Adipocyte (in vitro differentiated cells): ENCODE measurements around the gene RANBP17.
"Not testable (repeated sequence)": the region's sequence is repeated elsewhere in the genome, so short reads cannot be mapped to it uniquely, and the experiment has no call there.

Experiments
- DNase-seq: peaks from one replicate; pipeline ENCODE4 v3.0.0-alpha.2; 2015; ENCODE audit warnings: low read depth
- H3K27me3 ChIP-seq: replicated peaks from 2 replicates; pipeline ENCODE4 v1.7.0; 2013; ENCODE audit warnings: mild to moderate bottlenecking, low read length, moderate library complexity; ENCODE audit not compliant: control insufficient read depth, insufficient read depth
- H3K36me3 ChIP-seq: 2 replicates; pipeline ENCODE4 v1.7.0; 2013; ENCODE audit warnings: low read length, mild to moderate bottlenecking, moderate library complexity; ENCODE audit not compliant: control insufficient read depth, insufficient read depth, severe bottlenecking
- H3K4me1 ChIP-seq: 2 replicates; pipeline ENCODE4 v1.7.0; 2013; ENCODE audit warnings: mild to moderate bottlenecking, low read length, moderate library complexity; ENCODE audit not compliant: control insufficient read depth, insufficient read depth
- H3K4me3 ChIP-seq: 2 replicates; pipeline ENCODE4 v1.7.0; 2013; ENCODE audit warnings: mild to moderate bottlenecking, low read length, moderate library complexity
- H3K9ac ChIP-seq: 2 replicates; pipeline ENCODE4 v1.7.0; 2013; ENCODE audit warnings: mild to moderate bottlenecking, low read length, moderate library complexity
- H3K9me3 ChIP-seq: 2 replicates; pipeline ENCODE4 v1.7.0; 2013; ENCODE audit warnings: mild to moderate bottlenecking, low read length, moderate library complexity; ENCODE audit not compliant: control insufficient read depth

RANBP17 gene

DNA sequence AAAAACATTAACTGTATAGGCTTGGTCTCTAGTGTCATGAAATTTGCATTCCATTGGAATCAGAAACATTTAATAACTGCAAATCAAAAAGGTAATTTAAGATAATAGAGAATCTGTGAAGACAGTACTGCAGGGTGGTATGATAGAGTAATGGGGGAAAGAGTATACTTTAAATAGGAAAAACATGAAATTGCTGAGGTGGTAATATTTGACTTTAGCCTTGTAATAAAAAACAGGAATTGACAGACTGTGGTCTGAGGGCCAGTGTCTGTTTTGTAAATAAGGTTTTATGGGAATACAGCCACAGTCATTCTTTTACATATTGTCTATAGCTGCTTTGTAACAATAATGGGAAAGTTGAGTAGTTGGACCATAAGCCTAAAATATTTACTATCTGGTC, 162.3 kb downstream of the RANBP17 start:
- Histone ChIP-seq H3K4me1 (no peaks in the 10 kb centered on the region), H3K27me3 (no peaks in the 10 kb centered on the region), H3K4me3 (no peak overlapping the region), H3K9me3 (peaks cover 31% of the 10 kb centered on the region), H3K9ac (no peak overlapping the region), H3K36me3 (no peaks in the 10 kb centered on the region)
- DNase-seq: no peak

DNA sequence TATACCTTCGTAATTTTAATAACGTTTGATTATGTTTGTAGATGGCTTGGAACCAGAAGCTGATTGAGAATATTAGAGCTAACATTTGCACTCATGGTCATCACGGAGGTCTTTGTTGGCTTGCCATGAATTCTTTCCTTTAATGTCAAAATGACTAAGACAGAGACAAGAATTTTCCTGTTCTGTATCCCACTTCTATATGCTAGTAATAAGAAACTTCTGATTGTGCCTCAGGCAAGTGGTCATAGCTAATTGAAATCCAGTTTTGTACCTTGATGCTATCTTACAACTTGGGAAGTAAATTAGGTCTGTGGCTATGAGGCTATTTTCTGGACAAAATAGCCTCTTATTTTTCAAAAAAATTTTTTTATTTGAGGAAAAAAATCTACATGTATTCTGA, 167.6 kb downstream of the RANBP17 start:
- Histone ChIP-seq H3K4me1 (no peaks in the 10 kb centered on the region), H3K27me3 (no peaks in the 10 kb centered on the region), H3K9me3 (peaks cover 7% of the 10 kb centered on the region), H3K36me3 (no peaks in the 10 kb centered on the region), H3K9ac (no peak overlapping the region), H3K4me3 (no peak overlapping the region)
- DNase-seq: no peak

DNA sequence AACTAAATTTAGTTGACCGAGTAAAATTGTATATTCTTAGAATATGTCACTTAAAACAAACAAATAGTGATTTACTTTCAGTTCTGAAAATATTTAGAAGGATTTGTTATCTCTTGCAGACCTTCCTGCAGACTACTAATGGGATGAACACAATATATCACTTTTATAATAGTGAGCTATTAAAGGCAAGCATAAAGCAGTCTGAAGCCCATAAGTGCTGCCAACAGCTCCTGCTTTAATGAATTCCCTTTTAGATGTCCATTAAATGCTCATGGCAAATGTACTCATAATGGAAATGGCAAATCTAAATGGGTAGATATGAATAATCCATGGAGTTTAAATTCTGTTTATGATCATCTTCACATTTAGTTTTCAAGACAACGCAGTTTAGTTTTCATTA, 170.2 kb downstream of the RANBP17 start:
- H3K36me3 ChIP-seq: no peaks in the 10 kb centered on the region
- no peaks in the 10 kb centered on the region for H3K9me3 ChIP-seq
- H3K9ac ChIP-seq: no peak overlapping the region
- no peak overlapping the region for H3K4me3 ChIP-seq
- no peaks in the 10 kb centered on the region for H3K4me1 ChIP-seq
- H3K27me3 ChIP-seq: no peaks in the 10 kb centered on the region
- no peak for DNase-seq

DNA sequence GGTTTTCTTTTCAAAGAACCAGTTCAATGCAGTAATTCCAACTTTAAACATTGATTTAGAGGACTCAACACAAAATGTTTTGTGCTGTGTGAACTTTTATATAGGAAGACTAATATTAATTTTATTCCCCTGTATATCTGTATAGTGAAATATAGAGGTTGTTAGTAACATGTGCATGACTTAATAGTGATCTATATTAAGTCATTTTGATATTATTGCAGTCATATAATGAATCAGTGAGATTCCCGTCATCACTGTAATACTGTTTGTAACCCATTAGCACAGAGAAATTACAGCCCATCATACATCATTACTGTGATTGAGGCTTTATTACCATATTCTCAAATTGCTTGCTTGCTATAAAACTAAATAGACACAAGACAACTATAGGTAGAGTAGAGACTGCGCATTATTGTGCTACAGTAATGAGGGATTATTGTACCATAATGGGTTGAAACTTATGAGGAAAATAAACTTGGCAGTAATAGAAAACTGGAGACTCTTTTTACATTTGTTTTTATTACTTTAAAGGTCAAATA, 170.7 kb downstream of the RANBP17 start:
- DNase-seq: no peak
- H3K9me3 ChIP-seq: no peaks in the 10 kb centered on the region

DNA sequence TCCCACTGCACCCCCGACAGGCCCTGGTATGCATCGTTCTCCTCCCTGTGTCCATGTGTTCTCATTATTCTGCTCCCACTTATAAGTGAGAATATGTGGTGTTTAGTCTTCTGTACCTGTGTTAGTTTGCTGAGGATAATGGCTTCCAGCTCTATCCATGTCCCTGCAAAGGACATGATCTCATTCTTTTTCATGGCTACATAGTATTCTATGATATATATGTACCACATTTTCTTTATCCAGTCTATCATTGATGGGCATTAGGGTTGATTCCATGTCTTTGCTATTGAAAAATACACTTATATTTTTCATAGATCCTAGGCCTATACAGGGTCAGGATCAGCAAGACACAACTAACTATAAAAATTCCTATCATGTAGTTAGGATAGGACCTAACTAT, 180.1 kb downstream of the RANBP17 start:
- not testable (repeated sequence) for H3K9me3 ChIP-seq, DNase-seq, H3K36me3 ChIP-seq, H3K4me3 ChIP-seq, H3K27me3 ChIP-seq, H3K9ac ChIP-seq, H3K4me1 ChIP-seq

More for the DNA sequence above, 170.7 kb downstream of the RANBP17 start:
- Histone ChIP-seq H3K9ac (no peak overlapping the region), H3K27me3 (no peaks in the 10 kb centered on the region), H3K4me1 (no peaks in the 10 kb centered on the region), H3K4me3 (no peak overlapping the region), H3K36me3 (no peaks in the 10 kb centered on the region)

DNA sequence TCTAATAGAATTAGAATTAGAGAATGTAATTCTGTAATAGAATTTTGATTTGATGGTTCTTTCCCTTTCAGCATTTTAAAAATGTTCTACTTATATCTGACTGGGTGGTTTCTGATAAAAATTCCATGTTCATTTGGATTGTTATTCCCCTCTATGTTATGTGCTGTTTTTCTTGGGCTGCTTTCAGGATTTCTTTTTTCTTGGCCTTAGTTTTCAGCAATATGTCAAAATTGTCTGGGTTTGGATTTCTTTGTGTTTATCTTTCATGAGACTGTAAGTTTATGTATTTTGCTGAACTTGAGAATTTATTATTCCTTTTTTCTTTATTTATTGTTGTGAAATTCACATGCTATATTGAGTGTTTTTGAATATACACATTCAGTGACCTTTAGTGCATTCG, 189.1 kb downstream of the RANBP17 start:
- no peaks in the 10 kb centered on the region for H3K36me3 ChIP-seq
- peaks cover 10% of the 10 kb centered on the region for H3K9me3 ChIP-seq
- H3K27me3 ChIP-seq: no peaks in the 10 kb centered on the region
- DNase-seq: peak; percentile 58
- H3K9ac ChIP-seq: no peak overlapping the region
- H3K4me1 ChIP-seq: no peaks in the 10 kb centered on the region
- H3K4me3 ChIP-seq: no peak overlapping the region

DNA sequence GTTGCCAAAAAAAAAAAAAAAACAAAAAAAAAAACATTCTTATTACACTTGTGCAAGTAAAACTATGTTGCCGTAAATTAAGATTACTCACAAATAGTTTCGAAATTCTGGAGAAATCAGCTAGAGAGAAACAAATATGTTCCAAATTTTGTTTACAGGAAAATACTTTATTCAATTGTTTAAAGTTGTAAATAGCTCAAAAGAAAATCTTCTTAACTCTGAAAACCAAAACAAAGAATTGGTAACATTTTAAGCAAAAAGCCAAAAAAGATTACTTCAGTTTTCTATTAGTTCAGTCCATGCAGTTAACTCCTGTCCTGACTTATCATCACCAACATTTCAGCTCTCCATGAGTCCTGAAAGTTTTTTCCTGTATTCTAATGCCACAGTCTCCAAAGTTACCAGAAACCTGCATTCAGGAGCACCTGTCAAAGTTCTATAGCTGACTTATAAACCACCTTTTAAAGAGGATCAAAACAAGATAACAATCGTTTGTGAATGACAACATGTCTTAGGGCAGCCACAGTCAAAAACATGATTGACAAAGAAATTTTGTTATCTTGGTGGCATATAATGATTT, 194.1 kb downstream of the RANBP17 start:
- no peaks in the 10 kb centered on the region for H3K36me3 ChIP-seq
- H3K27me3 ChIP-seq: no peaks in the 10 kb centered on the region
- no peak overlapping the region for H3K9ac ChIP-seq
- H3K4me3 ChIP-seq: no peak overlapping the region
- no peaks in the 10 kb centered on the region for H3K4me1 ChIP-seq
- peaks cover 9% of the 10 kb centered on the region for H3K9me3 ChIP-seq
- no peak for DNase-seq

DNA sequence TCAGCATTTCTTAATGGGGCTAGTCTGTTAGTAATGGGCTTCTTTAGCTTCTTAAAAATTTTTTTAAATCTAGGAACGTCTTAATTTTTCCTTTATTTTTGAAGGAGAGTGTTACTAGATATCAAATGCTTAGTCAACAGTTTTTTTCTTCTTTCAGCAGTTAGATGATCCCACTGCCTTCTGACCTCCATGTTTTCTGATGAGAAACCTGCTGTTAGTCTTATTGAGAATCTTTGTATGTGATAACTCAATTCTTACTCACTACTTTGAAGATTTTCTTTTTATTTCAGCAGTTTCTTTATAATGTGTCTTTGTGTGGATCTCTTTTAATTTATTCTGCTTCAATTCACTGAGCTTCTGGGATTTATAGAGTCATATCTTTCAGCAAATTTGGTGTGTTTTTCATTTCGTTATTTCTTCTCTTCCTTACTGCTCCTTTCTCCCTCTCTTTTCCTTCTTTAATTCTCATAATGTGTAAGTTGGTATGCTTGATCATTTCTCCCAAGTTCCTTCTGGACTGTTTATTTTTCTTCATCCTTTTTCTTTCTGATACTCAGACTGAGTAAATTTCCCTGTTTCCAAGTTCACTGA, 205.8 kb downstream of the RANBP17 start:
- peak overlapping the region; percentile 33 for H3K4me3 ChIP-seq
- H3K9ac ChIP-seq: no peak overlapping the region

DNA sequence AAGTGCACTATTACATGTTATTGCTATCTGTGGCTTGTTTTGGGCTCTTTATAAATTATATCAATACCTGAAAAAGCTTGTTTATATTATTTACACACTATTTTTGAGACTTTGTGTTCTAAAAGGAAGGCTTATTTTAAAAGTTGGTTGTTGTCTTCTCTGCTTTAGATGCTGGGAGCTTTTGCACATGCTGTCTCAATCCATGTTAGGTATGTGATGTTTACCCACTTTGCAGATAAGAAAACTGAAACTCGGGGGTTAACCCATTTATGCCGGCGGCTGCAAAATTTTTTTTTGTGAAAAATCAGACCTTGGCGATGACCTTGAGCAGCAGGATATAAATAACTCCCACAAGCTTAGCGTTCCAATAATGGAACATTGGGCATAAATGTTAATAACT, 212.9 kb downstream of the RANBP17 start:
- H3K4me1 ChIP-seq: no peaks in the 10 kb centered on the region
- peaks cover 2% of the 10 kb centered on the region for H3K36me3 ChIP-seq
- no peak overlapping the region for H3K4me3 ChIP-seq
- no peak for DNase-seq
- peaks cover 8% of the 10 kb centered on the region for H3K9me3 ChIP-seq
- no peak overlapping the region for H3K9ac ChIP-seq
- no peaks in the 10 kb centered on the region for H3K27me3 ChIP-seq

More for the DNA sequence above, 205.8 kb downstream of the RANBP17 start:
- Histone ChIP-seq H3K9me3 (peaks cover 27% of the 10 kb centered on the region), H3K27me3 (no peaks in the 10 kb centered on the region), H3K4me1 (no peaks in the 10 kb centered on the region), H3K36me3 (no peaks in the 10 kb centered on the region)
- no peak for DNase-seq

DNA sequence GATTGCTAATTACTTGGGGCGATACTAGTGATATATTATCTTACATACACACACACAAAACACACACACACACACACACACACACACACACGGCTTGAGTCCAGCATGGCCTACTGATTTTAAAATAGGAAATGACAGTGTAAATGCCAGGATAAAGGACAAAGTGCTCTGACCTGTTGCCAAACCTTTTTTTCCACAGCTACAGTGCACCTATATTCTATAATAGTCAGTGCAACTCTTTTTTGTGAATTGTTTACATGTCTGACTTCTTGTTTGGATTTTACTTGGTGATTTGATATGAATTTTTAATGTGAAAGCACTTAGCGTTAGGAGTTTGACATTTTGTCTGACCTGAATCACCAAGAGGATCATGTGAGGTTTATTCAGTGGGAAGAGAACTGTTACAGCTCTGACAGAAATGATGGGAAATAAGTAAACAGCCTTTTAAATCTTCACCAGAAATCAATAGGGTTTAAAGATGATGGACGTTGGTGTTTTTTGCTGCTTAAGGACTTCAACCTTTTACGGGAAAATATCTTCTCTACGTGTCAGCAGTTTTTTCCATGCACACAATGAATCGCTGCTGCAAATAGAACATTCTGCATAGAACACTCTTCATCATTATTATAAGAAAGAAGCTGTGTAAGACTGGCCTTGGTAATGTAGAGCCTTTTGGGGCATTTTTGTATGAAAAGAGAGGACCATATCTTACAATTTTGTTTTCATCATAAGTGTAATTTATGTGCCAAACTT, 218.5 kb downstream of the RANBP17 start:
- Histone ChIP-seq H3K4me1 (no peaks in the 10 kb centered on the region), H3K36me3 (peaks cover 2% of the 10 kb centered on the region), H3K4me3 (no peak overlapping the region), H3K9me3 (peaks cover 5% of the 10 kb centered on the region), H3K9ac (no peak overlapping the region), H3K27me3 (no peaks in the 10 kb centered on the region)
- no peak for DNase-seq

DNA sequence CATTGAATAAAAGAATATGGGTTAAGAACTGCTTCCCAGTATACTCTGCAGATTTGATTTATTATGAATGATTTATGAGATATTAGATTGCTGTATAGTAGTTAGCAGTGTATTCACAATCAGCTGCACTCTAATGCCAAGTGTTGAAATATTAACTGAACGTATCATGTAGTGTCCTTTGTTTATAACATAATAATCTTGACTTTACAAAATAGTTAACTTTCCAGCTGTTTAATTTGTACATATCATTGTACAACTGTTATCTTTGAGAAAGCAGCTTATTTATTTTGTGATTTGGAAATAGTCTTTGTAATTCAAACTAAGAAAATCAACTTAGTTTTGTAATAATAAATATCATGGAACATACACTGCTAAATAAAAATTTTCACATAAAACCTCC, 219.5 kb downstream of the RANBP17 start:
- Histone ChIP-seq H3K27me3 (no peaks in the 10 kb centered on the region), H3K36me3 (peaks cover 2% of the 10 kb centered on the region), H3K4me1 (no peaks in the 10 kb centered on the region)

More for the DNA sequence above, 219.5 kb downstream of the RANBP17 start:
- Histone ChIP-seq H3K9me3 (peaks cover 5% of the 10 kb centered on the region), H3K4me3 (no peak overlapping the region), H3K9ac (no peak overlapping the region)
- DNase-seq: no peak
